Erythroblast (primary cell): ENCODE measurements around the gene OR52K2.
"Not testable (repeated sequence)": the region's sequence is repeated elsewhere in the genome, so short reads cannot be mapped to it uniquely, and the experiment has no call there.

Source experiments
- DNase-seq, 2 experiments: peaks; one replicate each; lab custom pipeline; 2025; lab: John Stamatoyannopoulos, UW
- GATA1 ChIP-seq: IDR thresholded peaks from 2 replicates; pipeline ENCODE4 v1.6.1; 2011; ENCODE audit warnings: low read depth, mild to moderate bottlenecking, control low read depth, low read length, moderate library complexity
- POLR2A ChIP-seq: IDR thresholded peaks from 2 replicates; pipeline ENCODE4 v1.6.1; 2011; ENCODE audit warnings: mild to moderate bottlenecking, low read length

Gene OR52K2

GRCh38 chr11:4448995-4449394, at the start of gene OR52K2:
Gene OR52K2 (plus strand): TSS chr11:4449295. CDS start chr11:4449340, 45 bp downstream.
- no peak for TF ChIP-seq GATA1
- TF ChIP-seq POLR2A: no peak
- no peak for DNase-seq

- DNase-seq: not testable (repeated sequence)
Measured at GRCh38 chr11:4406206-4406605, 42.9 kb upstream of the OR52K2 start.

GRCh38 chr11:4416306-4416705, 32.8 kb upstream of the OR52K2 start:
- no peak for DNase-seq
- TF ChIP-seq GATA1: no peak
- TF ChIP-seq POLR2A: no peak

GRCh38 chr11:4416816-4417215, 32.3 kb upstream of the OR52K2 start:
- TF ChIP-seq GATA1 (no peak), POLR2A (no peak)
- DNase-seq: no peak

- TF ChIP-seq GATA1: no peak
- TF ChIP-seq POLR2A: no peak
- no peak for DNase-seq
Measured at GRCh38 chr11:4418403-4418802, 30.7 kb upstream of the OR52K2 start.

GRCh38 chr11:4430051-4430450, 19.0 kb upstream of the OR52K2 start:
- no peak for TF ChIP-seq POLR2A
- no peak for TF ChIP-seq GATA1
- DNase-seq: no peak

- no peak for DNase-seq
- TF ChIP-seq GATA1 (no peak), POLR2A (no peak)
Measured at GRCh38 chr11:4433856-4434255, 15.2 kb upstream of the OR52K2 start.

GRCh38 chr11:4436411-4436810, 12.7 kb upstream of the OR52K2 start:
- no peak for DNase-seq
- TF ChIP-seq POLR2A (no peak), GATA1 (no peak)

GRCh38 chr11:4441515-4441914, 7.6 kb upstream of the OR52K2 start:
- no peak for DNase-seq
- no peak for TF ChIP-seq GATA1
- no peak for TF ChIP-seq POLR2A

GRCh38 chr11:4443232-4443891, 5.7 kb upstream of the OR52K2 start:
- TF ChIP-seq GATA1 (no peak), POLR2A (no peak)
- DNase-seq: no peak

- no peak for TF ChIP-seq POLR2A
- no peak for TF ChIP-seq GATA1
- DNase-seq: no peak
Measured at GRCh38 chr11:4453118-4453517, 4.0 kb downstream of the OR52K2 start.

- no peak for DNase-seq
- no peak for TF ChIP-seq GATA1
- TF ChIP-seq POLR2A: no peak
Measured at GRCh38 chr11:4454021-4454420, 4.9 kb downstream of the OR52K2 start.

GRCh38 chr11:4455419-4455818, 6.3 kb downstream of the OR52K2 start:
- no peak for DNase-seq
- TF ChIP-seq POLR2A (no peak), GATA1 (no peak)

- TF ChIP-seq GATA1 (no peak), POLR2A (no peak)
- DNase-seq: no peak
Measured at GRCh38 chr11:4459500-4459899, 10.4 kb downstream of the OR52K2 start.

- no peak for TF ChIP-seq GATA1
- TF ChIP-seq POLR2A: no peak
- no peak for DNase-seq
Measured at GRCh38 chr11:4460151-4460550, 11.1 kb downstream of the OR52K2 start.
